ENCODE measurements around the gene PTTG1IP. TPM values are rescaled to one million over a fixed set of nuclear protein-coding genes. Genes with fewer than 3 reads are reported as not detected.

Gene PTTG1IP
- total RNA-seq, 1 donor from 2014 or later, result 205 TPM

DNA sequence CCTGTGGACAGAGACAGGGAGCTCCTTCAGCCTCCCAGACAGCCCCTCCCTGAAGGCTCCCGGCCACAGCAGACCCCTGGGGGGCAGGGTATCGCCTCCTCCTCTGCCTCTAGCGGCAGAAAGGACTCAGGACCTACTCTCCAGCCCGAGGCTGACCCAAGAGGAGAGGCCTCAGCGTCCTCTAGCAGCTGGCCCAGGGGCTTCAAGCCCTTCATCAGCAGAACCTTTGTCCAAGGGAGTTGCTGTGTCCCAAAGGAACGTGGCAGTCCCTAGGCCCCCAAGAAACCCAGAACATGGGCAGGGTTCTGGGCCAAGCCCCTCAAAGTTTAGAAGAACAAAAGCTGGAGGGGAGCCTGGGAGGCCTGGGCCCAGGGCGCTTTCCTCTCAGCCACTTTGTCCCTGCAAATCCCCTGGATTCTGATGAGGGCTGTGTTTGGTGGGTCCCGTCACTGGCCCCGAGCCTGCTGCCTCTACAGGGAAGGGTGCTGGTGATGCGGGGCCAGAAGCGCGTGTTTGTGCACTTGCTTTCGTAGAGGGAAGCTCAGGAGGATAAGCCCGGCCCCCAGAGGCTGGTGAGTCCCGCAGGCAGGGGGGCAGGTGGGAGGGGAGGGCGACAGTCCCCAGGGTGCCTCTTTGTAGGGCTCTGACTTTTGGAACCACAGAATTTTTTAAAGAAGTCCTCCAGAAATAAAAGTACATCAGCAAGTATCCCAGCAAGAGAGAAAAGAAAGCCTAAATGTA is 33.9 kb upstream of the PTTG1IP start:
- H3K9me3 Mint-ChIP-seq, result no peaks in the 10 kb centered on the region
- TF ChIP-seq, protein P1, sequence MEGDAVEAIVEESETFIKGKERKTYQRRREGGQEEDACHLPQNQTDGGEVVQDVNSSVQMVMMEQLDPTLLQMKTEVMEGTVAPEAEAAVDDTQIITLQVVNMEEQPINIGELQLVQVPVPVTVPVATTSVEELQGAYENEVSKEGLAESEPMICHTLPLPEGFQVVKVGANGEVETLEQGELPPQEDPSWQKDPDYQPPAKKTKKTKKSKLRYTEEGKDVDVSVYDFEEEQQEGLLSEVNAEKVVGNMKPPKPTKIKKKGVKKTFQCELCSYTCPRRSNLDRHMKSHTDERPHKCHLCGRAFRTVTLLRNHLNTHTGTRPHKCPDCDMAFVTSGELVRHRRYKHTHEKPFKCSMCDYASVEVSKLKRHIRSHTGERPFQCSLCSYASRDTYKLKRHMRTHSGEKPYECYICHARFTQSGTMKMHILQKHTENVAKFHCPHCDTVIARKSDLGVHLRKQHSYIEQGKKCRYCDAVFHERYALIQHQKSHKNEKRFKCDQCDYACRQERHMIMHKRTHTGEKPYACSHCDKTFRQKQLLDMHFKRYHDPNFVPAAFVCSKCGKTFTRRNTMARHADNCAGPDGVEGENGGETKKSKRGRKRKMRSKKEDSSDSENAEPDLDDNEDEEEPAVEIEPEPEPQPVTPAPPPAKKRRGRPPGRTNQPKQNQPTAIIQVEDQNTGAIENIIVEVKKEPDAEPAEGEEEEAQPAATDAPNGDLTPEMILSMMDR (IDR thresholded peaks at IDR 0.05; ENCODE audit: unreplicated experiment), result no peak
- no peaks in the 10 kb centered on the region for H3K27me3 Mint-ChIP-seq (ENCODE audit: low read depth)
- DNase-seq (ENCODE audit: low spot score in 2 of 2, unreplicated experiment in 2 of 2), result no peak
- no peak overlapping the region for H3K4me3 Mint-ChIP-seq
- H3K36me3 Mint-ChIP-seq, result no peaks in the 10 kb centered on the region
- H3K27ac Mint-ChIP-seq, result no peak overlapping the region
- peaks cover 12% of the 10 kb centered on the region for H3K4me1 Mint-ChIP-seq

DNA sequence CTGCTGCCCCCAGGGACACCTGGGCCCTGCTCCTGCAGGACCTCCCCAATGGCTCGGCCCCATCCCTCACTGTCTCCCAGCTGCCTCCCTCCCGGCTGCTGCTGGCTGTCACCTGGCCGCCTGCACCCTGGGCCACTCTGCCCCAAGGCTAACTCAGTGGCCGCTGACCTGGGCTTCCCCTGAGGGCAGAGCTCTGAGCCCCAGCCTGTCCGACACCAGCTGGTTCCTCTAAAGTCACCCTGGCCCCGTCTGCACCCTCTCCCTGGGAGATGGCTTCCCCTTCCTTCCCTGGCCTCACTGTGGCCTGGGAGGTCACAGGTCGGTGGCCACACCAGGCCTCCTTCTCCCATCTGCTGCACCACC is 32.2 kb upstream of the PTTG1IP start:
- no peaks in the 10 kb centered on the region for H3K36me3 Mint-ChIP-seq
- no peak overlapping the region for H3K4me3 Mint-ChIP-seq
- TF ChIP-seq, protein P1 (IDR thresholded peaks at IDR 0.05; ENCODE audit: unreplicated experiment), result no peak
- H3K9me3 Mint-ChIP-seq, result no peaks in the 10 kb centered on the region
- no peaks in the 10 kb centered on the region for H3K27me3 Mint-ChIP-seq (ENCODE audit: low read depth)
- H3K27ac Mint-ChIP-seq, result no peak overlapping the region
- H3K4me1 Mint-ChIP-seq, result peaks cover 12% of the 10 kb centered on the region
- no peak for DNase-seq (ENCODE audit: low spot score in 2 of 2, unreplicated experiment in 2 of 2)

DNA sequence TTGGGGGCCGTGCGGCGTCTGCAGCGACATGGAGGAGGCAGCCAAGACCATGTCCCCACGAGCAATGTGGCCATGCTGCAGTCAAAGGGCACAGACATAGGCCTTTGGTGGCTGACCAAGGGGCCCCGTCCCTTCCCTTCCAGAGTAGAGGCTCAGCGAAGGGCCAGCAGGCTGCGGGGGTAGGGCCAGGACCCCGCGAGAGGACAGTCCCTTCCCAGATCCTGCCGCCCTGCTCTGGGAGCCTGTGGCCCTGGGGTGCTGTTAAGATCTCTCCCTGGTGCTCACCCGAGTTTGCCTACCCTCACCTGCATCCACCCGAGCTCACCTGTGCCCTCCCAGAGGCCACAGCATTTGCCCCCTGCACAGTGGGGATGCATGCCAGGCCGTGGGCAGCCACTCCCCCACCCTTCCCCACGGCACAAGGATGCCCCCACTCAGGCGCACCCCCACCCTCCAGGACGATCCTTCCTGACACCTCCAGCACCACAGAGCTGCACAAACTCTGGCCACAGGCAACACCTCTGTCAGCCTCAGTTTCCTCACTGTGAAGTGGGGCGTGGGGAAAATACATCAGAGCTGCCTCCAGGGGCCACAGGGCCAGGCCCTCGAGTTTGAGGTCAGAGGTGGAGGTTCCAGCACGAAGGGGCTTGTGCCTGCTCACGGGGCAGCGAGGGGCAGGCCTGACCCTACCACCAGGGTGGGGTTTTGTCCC is 31.7 kb upstream of the PTTG1IP start:
- DNase-seq (ENCODE audit: low spot score in 2 of 2, unreplicated experiment in 2 of 2), result no peak
- Mint-ChIP-seq H3K4me3 (no peak overlapping the region), H3K27ac (no peak overlapping the region), H3K4me1 (peaks cover 12% of the 10 kb centered on the region), H3K27me3 (ENCODE audit: low read depth) (no peaks in the 10 kb centered on the region), H3K36me3 (no peaks in the 10 kb centered on the region), H3K9me3 (no peaks in the 10 kb centered on the region)
- TF ChIP-seq, protein P1 (IDR thresholded peaks at IDR 0.05; ENCODE audit: unreplicated experiment), result no peak

DNA sequence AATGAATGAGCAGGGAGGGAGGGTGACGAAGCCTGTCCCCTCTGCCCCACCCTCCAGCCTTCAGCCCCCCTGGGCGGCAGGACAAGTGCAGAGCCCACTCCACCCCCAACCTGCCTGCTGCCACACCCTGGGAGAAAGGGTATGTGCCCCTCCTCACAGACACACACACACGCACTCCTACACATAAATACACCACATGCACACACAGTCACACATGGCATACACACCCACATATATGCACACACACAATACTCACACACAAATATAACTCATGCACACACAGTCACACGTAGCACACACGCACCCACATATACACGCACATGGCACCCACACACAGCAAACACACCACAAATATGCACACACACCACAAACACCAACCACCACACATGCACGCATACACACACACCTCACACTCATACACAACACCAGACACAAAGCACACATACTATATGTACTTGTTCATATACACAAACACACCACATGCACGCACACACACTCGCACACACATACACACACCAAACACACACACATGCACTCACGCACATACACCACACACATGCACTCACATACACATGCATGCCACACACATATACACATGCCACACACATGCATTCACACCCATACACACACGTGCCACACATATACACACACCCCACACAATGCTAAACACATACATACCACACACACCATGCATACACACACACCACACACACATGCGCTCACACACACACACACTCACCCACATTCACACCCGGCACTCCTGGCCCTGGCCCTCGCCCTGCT is 30.8 kb upstream of the PTTG1IP start:
- TF ChIP-seq, protein P1 (IDR thresholded peaks at IDR 0.05; ENCODE audit: unreplicated experiment), result no peak
- Mint-ChIP-seq H3K36me3 (no peaks in the 10 kb centered on the region), H3K9me3 (no peaks in the 10 kb centered on the region), H3K27me3 (ENCODE audit: low read depth) (no peaks in the 10 kb centered on the region), H3K27ac (no peak overlapping the region), H3K4me3 (no peak overlapping the region), H3K4me1 (peaks cover 12% of the 10 kb centered on the region)
- DNase-seq (ENCODE audit: low spot score in 2 of 2, unreplicated experiment in 2 of 2), result no peak

DNA sequence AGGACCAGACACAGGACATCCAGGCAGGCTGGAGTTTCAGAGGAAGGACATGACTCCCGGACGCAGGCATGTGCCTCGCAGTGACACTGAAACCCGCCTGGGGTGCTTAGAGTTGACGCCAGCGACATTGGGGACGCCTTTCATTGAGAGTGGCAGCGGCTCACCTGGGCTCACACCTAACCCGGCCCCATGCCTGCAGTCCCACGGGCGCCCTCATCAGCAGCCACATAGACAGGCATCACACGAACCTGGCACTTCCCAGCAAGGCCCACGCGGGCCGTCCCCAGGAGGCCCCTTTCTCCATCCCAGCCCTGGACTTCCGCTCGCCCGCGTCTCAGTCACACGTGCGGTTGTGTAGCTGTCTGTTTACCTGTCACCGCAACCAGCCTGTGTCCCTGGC is 30.2 kb upstream of the PTTG1IP start:
- no peak for DNase-seq (ENCODE audit: low spot score in 2 of 2, unreplicated experiment in 2 of 2)
- H3K9me3 Mint-ChIP-seq, result no peaks in the 10 kb centered on the region
- no peak overlapping the region for H3K4me3 Mint-ChIP-seq
- H3K36me3 Mint-ChIP-seq, result no peaks in the 10 kb centered on the region
- no peaks in the 10 kb centered on the region for H3K27me3 Mint-ChIP-seq (ENCODE audit: low read depth)
- TF ChIP-seq, protein P1 (IDR thresholded peaks at IDR 0.05; ENCODE audit: unreplicated experiment), result no peak
- H3K27ac Mint-ChIP-seq, result no peak overlapping the region
- H3K4me1 Mint-ChIP-seq, result peaks cover 11% of the 10 kb centered on the region

Data from mesothelial cell of epicardium (in vitro differentiated cells).